ENCODE data around the gene ANXA8L1.
"Not testable (repeated sequence)": the region's sequence is repeated elsewhere in the genome, so short reads cannot be mapped to it uniquely, and the experiment has no call there.

ANXA8L1 gene

DNA sequence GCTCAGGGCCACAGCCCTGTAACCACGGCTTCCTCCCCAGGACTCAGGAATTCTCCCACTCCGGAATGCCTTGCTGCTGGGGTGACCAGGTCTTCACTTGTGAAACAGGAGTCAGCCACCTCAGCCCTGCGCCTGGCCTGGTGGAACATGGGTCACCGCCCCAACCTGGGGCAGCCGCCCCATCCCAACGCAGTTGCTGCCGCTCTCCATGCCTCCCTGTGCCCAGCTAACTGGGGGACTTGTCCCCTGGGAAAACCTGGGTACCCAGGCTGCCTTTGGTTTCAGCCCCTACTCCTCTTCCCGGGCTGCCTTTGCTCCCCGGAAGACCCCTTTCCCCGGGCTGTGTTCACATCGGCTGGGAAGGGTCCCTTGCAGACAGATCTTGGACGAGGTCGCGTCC, 22.2 kb downstream of the ANXA8L1 start:
- not testable (repeated sequence) for DNase-seq (ENCODE audit: low read depth in 2 of 2)

DNA sequence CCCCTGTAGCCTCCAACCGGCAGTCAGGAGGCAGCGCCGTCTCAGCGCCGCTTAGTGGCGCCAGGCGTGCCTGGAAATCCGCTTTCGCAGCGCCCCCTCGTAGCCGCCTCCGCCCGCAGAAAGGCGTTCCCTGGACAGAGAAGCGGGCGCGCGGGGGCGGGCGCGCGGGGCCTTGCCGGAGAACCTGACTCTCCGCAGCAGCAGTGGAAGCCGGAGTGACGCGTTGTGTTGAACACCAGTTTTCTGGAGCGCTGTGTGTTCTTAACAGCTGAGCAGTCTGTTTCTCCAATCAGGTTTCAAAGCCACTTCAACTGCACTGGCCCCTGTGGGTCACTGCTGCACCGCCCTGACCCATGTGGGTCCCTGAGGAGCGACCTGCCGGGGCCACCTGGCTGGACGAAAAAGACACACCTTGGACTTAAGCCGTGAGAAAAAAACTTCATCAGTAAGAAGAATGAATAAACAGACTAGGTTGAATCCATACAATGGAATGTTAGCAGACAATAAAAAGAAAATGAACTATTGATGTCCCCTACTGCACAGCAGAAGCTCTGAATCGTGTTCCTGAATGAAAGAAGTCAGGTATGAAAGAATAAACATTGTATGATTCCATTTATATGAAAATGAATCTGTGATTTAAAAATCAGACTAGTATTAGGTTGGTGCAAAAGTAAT, 22.8 kb downstream of the ANXA8L1 start:
- DNase-seq (ENCODE audit: low read depth in 2 of 2): not testable (repeated sequence)

DNA sequence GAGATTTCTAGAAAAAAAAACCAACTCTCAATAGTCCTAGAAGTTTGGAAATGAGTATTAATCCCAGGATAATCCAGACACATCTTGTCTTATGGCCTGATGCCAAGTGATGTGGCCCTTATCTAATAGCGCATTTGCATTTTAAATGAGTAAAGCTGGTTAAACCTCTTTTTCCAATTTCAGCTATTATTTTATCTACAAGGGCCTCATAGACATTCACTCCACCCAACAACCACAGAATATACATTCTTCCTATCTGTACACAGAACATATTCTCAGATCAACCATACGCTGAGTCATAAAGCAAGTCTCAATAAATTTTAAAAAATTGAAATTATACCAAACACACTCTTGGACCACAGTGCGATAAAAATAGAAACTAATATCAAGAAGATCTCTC, 34.0 kb downstream of the ANXA8L1 start:
- not testable (repeated sequence) for DNase-seq (ENCODE audit: low read depth in 2 of 2)

DNA sequence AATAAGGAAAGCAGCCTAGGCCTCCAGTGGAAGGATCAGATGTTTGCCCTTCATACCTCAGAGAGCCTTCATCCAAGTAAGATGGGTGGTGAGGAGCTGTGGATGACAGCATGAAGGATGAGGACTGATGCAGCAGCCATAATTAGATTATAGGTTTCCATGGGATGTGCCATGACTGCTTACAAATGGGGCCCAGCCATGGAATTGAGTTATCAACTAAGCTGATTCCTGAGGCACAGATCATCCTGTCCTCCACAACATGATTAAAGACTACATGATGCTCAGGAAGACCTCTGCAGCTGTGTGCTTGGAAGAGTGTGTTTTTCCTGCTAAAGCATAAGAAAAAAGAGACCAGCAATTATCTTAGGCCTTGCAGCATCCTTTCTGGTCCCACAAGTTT, 35.5 kb downstream of the ANXA8L1 start:
- not testable (repeated sequence) for DNase-seq (ENCODE audit: low read depth in 2 of 2)

DNA sequence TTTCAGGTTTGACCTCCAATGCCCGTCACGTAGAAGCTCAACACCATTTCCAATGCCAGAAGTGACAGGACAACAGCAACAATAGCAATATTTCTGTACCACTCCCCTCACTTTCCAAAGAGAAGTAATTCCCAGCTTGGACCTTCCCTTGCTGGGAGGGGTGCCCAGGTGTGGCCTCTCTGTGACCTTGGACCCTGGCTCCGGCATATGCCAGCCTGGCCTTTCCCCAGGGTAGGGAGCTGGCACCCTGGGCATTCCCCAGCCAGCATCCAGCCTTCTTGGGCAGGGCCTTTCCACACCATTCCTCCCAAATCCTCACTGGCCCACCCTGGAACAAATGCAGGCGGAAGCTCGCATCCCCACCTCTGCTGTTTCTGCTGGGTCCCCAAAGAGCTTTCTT, 37.1 kb downstream of the ANXA8L1 start:
- DNase-seq (ENCODE audit: low read depth in 2 of 2): not testable (repeated sequence)

DNA sequence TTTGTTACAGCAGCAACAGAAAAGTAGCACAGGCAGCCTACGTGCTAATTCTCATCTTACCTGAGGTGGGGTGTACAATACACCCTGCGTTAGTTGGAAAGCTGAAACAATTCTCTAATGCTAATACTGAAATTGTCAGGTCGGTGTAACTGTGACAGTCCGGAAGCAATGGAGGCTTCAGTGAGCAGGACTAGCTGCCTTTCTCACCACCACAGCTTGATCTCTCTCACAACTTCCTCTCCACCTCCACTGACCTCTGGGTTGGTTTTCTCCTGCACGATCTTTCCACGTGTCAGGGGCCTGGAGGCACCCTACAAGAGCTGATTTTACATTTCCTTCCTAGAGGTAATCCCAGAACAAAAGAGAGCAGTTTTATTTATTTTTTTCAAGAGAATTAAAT, 39.7 kb downstream of the ANXA8L1 start:
- DNase-seq (ENCODE audit: low read depth in 2 of 2): not testable (repeated sequence)

DNA sequence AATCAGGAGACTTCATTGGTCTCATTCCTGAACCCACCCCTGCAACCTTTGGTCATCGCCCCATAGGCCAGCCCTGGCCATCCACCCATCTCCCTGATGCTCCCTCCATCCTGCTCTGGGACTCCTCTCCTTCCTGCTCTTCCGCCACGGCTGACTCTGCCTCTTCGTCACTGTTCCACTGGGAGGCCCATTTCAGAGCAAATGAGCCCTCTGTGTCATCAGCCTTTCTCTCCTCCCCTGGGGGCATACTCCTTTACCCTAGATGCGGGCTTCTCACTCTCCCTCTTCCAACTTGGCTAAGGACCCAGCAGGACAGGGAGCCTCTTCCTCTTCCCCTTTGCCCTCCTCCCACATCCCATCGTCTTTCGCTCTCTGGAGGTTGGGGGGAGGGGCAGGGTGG, 42.7 kb downstream of the ANXA8L1 start:
- DNase-seq (ENCODE audit: low read depth in 2 of 2): not testable (repeated sequence)

DNA sequence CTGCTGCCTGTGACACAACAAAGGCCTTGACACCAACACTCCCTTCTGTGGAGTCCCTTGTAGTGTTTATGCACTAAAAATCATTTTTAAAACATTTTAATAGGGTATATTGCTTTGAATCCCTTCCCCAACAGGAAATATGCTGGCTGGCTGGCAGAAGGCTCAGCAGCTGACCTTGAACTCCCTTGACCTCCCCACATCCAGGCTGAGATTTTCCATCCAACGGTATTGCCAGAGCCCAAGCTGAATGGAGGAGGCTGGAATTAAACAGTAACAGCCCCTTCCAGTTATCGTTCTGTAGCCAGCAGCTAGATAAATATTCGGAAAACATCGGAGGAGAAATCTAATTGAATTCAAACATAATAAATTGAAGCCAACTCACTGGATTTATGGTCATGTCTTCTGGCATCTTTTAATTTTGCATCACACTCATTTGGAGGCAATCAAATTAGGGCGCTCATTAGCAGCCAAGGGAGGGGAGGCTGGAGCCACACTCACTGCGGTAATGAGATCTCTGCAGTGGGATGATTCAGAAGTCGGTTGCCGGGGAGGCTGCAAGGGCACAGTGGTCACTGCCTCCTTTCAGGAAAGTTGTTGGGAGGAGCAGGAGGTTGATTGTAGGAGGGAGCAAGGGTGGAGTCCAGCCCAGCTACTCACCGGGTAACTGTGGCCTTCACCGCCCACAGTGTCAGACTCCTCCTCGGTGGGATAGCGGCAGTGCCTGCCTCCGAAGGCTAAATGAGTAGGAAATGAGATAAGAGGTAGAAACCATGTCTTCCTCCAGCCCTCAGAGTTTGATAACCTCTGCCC, 44.2 kb downstream of the ANXA8L1 start:
- DNase-seq (ENCODE audit: low read depth in 2 of 2): not testable (repeated sequence)

DNA sequence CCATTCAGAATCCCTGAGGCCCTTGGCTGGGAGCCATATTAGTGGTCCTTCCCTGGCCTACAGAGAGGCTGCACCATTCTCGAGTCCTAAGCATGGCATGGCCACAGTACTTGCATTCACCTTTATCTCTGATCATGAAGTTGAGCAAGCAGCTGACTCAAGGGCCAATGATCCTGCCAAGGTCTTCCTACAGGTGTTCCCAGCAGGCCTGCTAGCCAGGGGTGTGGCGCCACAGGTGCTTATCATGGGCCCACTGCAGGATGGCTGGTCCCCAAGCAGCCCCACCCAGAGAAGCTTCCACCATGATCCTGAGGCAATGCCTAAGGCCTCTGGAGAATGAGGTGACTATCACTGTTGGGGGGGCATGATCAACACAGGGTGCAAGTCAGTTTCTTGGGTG, 48.0 kb downstream of the ANXA8L1 start:
- not testable (repeated sequence) for DNase-seq (ENCODE audit: low read depth in 2 of 2)

DNA sequence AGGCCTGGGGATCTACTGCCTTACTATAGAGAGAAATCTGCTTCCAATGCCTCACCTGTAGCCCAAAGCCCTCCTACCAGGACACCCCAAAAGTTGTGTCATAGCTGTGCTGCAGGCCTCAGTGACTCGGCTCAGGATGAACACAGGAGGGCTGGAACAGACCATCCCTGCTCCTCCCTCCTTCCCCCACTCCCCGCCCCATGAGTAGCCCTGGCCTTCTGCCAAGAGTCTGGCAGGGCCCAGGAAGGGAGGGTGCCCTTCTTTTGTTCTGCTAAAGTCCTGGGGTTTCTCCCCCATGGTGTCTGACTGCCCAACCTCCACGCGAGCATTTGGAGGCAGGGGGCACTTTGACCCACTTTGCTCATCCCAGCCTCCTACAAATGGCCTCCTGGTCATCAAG, 65.4 kb downstream of the ANXA8L1 start:
- not testable (repeated sequence) for DNase-seq (ENCODE audit: low read depth in 2 of 2)
